Right ventricle myocardium inferior (tissue), 1 donor: ENCODE data around the gene ST8SIA4. TPM values are rescaled to one million over a fixed set of nuclear protein-coding genes. Genes with fewer than 3 reads are reported as not detected.

ENCODE experiments used
- ATAC-seq: fragments of 200-7000 bp; cut with Tn5 transposase; one replicate; pipeline ENCODE4 v1.9.1; 2020; ENCODE audit warnings: mild to moderate bottlenecking, moderate library complexity
- DNase-seq: peaks from one replicate; pipeline ENCODE4 v3.0.0; 2021; ENCODE audit errors: missing footprints
- intact Hi-C: fragments of 100-400 bp; cut with DNase I; formaldehyde crosslinking; loops from one replicate; pipeline ENCODE4 v1.11.0; 2022
- long read RNA-seq: library from polyadenylated mRNA; unstranded; transcript quantifications from one replicate; pipeline ENCODE4 v2.0.0, GENCODE V29; 2021
- total RNA-seq: library from RNA; stranded (reverse); fragmentation: NEBNext Ultra II Directional; extraction: Animal tissue kit (Norgen Biotek cat#: 25700); gene quantifications from one replicate; pipeline ENCODE4 v1.2.1, GENCODE V29; 2021
- donor health status: DM: no; HTN: yes; CAD: no; lungs with severe emphysema.

Gene ST8SIA4, protein sequence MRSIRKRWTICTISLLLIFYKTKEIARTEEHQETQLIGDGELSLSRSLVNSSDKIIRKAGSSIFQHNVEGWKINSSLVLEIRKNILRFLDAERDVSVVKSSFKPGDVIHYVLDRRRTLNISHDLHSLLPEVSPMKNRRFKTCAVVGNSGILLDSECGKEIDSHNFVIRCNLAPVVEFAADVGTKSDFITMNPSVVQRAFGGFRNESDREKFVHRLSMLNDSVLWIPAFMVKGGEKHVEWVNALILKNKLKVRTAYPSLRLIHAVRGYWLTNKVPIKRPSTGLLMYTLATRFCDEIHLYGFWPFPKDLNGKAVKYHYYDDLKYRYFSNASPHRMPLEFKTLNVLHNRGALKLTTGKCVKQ
- total RNA-seq, result 3.4 TPM
- long read RNA-seq, partial matches to known transcripts, result 0 of 1 reads
- long read RNA-seq, other reads (novel, unspliced or antisense), result 0 of 1 reads

DNA sequence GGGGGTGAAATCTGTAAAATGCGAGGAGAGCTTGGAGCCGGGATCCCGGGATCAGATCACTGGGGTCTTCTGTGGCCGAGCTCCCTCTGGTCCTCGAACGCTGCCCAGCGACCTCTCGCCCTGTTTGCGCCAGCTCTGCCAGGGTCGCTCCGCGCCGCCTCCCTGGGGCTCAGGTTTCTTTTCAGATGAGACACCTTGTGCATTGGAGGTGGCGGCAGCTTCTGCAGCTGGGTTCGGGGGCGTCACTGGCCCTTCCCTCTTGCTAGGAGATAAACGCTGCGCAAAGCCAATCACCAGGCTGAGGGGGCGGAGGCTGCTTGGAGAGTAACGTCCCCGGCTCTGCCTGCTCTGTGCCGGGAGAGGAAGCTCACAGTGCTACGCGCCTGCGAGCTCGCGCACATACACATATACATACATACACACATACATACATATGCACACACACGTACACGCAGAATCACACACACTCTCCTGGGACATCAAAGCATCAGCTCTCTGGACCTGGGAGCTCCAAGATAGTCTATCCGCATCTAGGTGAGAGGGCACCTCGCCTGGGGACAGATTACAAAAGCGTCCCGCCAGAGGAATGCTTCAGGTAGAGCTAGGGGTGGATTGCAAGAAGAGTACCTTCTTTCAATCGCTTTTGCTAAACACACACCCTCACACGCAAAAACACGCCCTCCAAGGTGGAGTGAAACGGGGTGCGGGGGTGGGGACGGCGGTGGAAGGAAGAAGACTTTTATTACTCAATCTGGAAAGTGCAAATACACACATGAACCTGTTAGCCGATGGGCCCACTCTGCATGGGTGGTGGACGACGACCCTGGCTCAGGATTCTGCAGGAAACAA lies at the start of gene ST8SIA4:
TSS of gene ST8SIA4 (minus strand) at position 244 of the 849 bp plus-strand sequence. CDS start 327 bp downstream, outside the sequence.
- ATAC-seq (peak; percentile 85), DNase-seq (peak; percentile 94)
- intact Hi-C loops, result loop anchor here (5.0 to 10.0 kb wide), 3 partner anchors 61 to 142 kb away; no protein-coding TSS in a partner anchor

DNA sequence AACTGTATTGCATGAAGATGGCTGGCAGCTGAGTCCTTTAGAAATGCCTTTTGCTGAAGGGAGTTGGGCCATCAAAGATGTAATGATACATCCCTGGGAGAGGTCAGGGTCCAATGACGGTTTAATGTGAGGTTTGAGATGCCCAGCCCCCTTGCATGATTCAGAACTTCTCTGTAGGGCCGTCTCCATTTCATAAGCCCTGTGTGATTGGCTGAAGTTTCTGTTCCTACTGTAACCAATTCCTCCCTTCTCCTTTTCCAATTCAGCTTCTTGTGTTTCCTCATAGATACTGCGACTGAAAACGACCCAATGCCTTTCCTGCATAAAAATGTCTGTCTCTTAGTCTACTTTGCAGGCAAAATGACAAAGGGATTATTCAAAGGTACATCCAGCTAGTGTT lies 47.9 kb upstream of the ST8SIA4 start:
- no peak for DNase-seq
- no peak for ATAC-seq
- intact Hi-C loops, result no loop called here

DNA sequence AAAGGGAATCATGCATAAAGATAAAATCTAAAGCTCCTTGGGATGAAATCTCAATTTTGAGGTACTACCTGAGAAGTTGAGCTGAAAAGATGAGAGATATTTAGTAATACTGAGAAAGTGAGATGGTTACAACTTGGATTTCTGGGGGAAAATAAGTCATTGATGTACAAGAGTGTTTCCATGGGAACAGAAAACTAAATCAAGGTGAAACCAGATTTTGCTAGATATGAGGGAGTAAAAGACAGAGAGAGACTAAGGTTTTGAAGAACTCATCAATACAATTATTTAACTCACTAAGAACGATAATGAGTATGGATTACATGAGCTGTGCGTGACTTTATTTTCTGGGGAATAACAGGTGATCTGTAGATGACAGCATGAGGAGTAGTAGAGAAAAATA lies 10.2 kb upstream of the ST8SIA4 start:
- intact Hi-C loops, result no loop called here
- ATAC-seq (no peak), DNase-seq (no peak)

DNA sequence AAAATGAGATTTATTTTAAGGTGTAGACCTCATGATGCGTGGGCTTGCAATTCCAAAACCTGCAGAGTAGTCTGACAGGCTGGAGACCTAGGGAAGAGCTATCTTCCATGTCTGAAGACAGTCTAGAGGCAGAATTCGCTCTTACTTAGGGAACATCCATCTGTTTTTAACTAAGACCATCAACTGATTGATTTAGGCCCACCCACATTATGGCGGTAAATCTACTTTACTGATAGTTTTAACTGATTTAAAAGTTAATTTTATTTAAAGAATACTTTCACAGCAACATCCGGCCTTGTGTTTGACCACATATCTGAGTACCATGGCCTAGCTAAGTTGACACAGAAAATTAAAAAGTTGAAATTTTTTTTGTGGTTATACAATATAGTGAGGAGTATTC lies 6.0 kb upstream of the ST8SIA4 start:
- intact Hi-C loops, result loop anchor here (10.0 kb wide), 1 partner anchor 136 kb away; no protein-coding TSS in a partner anchor
- DNase-seq (no peak), ATAC-seq (no peak)

DNA sequence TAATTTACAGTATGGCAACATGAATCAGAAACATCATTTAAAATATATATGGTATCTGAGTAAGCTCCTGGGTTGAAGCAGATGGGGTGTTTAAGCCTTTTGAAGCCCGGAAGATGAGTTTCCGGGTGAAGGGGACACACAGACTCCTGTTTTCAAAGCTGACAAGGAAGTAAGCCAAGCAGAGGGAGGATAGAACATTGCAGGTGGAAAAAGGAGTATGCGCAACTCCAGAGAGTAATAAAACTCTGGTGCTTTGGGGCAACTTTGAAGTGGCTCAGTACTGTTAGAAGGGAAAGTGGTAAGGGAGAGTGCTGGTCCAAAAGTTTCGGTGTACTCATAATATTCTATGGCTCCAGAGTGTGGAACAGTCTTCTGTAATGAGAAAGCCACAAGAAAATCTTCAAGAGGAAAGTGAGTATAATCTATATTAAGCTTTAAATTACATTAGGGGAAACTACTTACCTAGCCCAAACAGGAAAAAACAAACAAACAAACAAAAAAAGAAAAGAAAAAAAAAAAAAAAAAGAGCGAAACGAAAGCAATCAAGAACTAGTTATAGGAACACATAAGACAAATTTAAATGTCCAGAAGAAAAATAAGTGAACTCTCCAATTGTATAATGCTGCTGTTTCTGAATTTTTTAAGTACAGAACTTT lies 2.3 kb upstream of the ST8SIA4 start:
- ATAC-seq (no peak), DNase-seq (no peak)
- intact Hi-C loops, result loop anchor here (10.0 kb wide), 1 partner anchor 139 kb away; no protein-coding TSS in a partner anchor

DNA sequence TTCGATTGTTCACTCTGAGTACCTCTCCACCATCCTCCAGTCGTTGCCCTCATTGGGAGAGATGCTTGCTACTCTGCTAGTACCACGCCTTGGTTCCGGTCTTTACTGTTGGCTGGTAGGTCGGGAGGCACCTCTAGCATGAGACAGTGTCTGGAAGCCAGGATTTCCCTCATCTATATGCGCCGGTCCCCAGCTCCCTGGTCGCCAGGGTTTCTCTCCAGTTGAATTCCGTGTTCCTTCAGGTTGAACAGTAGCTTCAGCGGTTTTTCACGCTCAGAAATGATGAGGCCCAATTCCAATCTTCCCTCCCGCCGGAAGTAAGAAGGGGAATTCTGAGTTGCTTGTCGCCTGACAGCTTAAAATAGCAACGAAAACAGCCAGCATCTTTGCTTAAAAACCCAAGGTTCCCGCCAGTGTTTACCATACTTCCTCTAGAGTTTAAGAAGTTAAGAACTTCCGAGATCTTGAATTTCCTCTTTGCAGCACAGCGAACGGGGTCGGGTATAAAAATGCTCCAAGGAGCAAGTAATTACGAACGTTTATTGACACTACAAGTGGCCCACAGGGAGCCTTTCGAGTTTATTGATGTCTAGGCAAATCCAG lies 1.3 kb upstream of the ST8SIA4 start:
- ATAC-seq (no peak), DNase-seq (peak; percentile 60)
- intact Hi-C loops, result loop anchor here (5.0 to 10.0 kb wide), 3 partner anchors 62 to 140 kb away; no protein-coding TSS in a partner anchor

- intact Hi-C loops, result loop anchor here (5.0 to 10.0 kb wide), 3 partner anchors 60 to 142 kb away; no protein-coding TSS in a partner anchor
- ATAC-seq (no peak), DNase-seq (no peak)
These were observed 543 bp downstream of the ST8SIA4 start for GRCh38 chr5:100902440-100903038.

- peak; percentile 65 for DNase-seq
- ATAC-seq, result peak; percentile 67
- intact Hi-C loops, result loop anchor here (5.0 to 10.0 kb wide), 3 partner anchors 60 to 143 kb away; no protein-coding TSS in a partner anchor
These were observed 1.2 kb downstream of the ST8SIA4 start for GRCh38 chr5:100901821-100902341.

GRCh38 chr5:100900796-100901781 lies 2.0 kb downstream of the ST8SIA4 start:
- ATAC-seq, result peak; percentile 45
- intact Hi-C loops, result loop anchor here (5.0 to 10.0 kb wide), 3 partner anchors 59 to 144 kb away; no protein-coding TSS in a partner anchor
- peak; percentile 93 for DNase-seq

GRCh38 chr5:100900142-100900795 lies 2.8 kb downstream of the ST8SIA4 start:
- intact Hi-C loops, result loop anchor here (5.0 to 10.0 kb wide), 3 partner anchors 58 to 145 kb away; no protein-coding TSS in a partner anchor
- DNase-seq, result peak; percentile 66
- ATAC-seq, result no peak

- intact Hi-C loops, result loop anchor here (5.0 to 10.0 kb wide), 3 partner anchors 57 to 145 kb away; no protein-coding TSS in a partner anchor
- no peak for ATAC-seq
- no peak for DNase-seq
These were observed 3.4 kb downstream of the ST8SIA4 start for GRCh38 chr5:100899675-100900074.

- intact Hi-C loops, result no loop called here
- DNase-seq, result no peak
- no peak for ATAC-seq
These were observed 4.4 kb downstream of the ST8SIA4 start for GRCh38 chr5:100898504-100899346.

GRCh38 chr5:100896054-100896453 lies 7.0 kb downstream of the ST8SIA4 start:
- no peak for DNase-seq
- no peak for ATAC-seq
- intact Hi-C loops, result no loop called here

GRCh38 chr5:100890461-100891008 lies 12.5 kb downstream of the ST8SIA4 start:
- no peak for ATAC-seq
- intact Hi-C loops, result no loop called here
- DNase-seq, result no peak

DNA sequence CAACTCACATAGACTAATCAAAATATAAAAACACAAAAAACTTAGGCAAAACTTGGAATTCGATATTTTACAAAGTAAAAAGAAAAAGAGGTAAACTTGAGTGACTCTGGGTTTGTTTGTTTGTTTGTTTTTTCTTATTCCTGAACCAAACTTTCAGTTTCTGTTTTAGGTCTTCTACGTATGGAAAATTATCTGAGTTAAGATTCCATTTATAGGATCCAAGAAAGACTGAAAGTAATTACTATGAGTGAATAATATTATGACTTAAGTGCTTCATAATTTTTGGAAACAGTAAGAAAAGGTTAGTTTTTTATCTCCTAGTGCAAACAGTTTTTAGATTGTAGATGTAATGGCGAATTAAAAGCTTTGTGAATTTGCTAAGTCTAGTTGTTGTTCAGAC lies 13.2 kb downstream of the ST8SIA4 start:
- no peak for ATAC-seq
- intact Hi-C loops, result no loop called here
- DNase-seq, result no peak
